ENCODE results near the gene L3MBTL4.
"Not testable (repeated sequence)": the region's sequence is repeated elsewhere in the genome, so short reads cannot be mapped to it uniquely, and the experiment has no call there.

Gene L3MBTL4

GRCh38 chr18:6132751-6133368 lies 281.9 kb downstream of the L3MBTL4 start:
- in situ Hi-C loops (cut with MboI; ENCODE audit: low sequenced_read_pairs): no loop called here

DNA sequence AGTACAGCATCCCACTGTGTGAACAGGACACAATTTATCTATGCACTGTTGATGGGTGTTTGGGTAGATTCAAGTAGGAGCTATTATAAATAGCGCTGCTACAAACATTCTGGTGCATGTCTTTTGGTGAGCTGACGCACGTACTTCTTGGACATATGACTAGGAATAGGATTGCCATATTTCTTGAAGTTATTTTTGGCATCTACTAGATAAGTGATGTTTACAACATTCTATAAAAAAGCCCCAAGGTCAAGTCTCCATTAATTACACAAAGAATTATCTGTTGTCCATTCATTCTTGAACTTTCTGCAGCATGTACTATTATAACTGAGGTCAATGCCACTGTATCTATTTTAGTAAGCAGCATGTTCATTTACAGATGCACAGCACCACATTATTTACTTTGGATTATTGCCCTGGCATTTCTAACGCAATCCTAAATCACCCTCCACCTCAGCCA lies 293.9 kb downstream of the L3MBTL4 start:
- in situ Hi-C loops (cut with MboI; ENCODE audit: low sequenced_read_pairs): no loop called here

- in situ Hi-C loops (cut with MboI; ENCODE audit: low sequenced_read_pairs): no loop called here
These were observed 294.9 kb downstream of the L3MBTL4 start for GRCh38 chr18:6119761-6120160.

DNA sequence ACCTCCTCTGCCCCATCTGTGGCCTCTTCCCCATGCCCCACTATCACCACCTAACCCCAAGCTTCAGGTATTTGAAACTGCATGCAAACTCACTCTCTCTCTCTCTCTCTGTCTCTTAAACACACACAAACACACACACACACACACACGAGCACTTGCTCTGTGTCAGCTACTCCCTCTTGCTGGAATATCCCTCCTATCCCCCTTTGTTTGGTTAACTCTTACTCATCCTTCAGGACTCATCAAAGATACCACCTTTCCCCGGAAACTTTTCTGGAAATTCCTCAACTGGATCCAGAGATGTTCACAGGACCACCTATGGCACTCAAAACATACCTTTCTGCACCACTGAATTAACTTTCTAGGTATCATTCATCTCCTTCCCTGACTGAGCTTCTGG lies 296.6 kb downstream of the L3MBTL4 start:
- in situ Hi-C loops (cut with MboI; ENCODE audit: low sequenced_read_pairs): no loop called here

DNA sequence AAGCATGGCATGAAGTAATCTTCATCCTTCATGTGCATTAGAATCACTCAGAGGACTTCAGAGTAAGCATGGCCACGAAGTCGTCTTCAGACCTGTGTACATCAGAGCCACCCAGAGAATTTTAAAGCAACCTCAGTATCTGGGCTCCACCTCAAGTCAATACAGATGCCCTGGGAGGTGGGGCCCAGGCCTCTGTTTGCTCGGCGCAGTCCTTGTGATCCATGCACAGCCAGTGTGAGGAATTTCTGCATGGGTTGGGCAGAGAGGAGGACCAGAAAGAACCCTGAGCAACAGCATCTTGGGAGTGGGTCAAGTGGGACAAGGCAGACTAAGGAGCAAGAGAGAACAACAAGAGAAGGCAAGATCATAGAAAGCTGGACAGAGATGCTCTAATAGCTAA lies 299.0 kb downstream of the L3MBTL4 start:
- in situ Hi-C loops (cut with MboI; ENCODE audit: low sequenced_read_pairs): no loop called here

DNA sequence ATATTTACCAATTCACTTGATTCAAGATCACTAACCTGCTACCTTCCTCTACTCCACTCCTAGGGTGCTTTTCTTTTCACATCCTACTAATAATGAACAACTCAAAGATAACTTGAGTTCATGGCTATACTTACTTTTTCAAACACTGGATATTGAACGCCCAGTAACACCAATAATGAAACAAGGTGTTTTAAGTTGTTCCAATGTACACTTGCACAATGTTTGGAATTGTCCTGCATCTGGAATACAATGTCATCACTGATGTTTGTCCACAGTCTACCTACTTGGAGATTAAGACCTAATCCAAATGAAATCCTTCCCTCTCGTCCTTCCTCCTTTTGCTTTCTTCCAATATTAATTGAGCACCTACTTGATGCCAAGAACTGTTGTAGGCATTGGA lies 301.1 kb downstream of the L3MBTL4 start:
- in situ Hi-C loops (cut with MboI; ENCODE audit: low sequenced_read_pairs): no loop called here

DNA sequence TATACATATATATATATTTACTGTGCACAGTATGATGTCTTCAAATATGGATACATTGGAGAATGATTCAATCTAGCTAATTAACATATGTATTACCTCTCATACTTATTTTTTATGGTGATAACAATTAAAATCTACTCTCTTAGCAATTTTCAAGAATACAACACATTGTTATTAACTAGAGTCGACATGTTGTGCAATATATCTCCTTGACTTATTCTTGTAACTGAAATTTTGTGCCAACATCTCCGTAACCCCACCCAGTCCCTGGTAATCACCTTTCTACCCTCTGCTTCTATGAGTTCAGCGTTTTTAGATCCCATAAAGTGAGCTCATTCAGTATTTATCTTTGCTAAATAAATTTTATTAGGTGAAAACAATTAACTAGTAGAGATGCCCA lies 303.0 kb downstream of the L3MBTL4 start:
- in situ Hi-C loops (cut with MboI; ENCODE audit: low sequenced_read_pairs): no loop called here

DNA sequence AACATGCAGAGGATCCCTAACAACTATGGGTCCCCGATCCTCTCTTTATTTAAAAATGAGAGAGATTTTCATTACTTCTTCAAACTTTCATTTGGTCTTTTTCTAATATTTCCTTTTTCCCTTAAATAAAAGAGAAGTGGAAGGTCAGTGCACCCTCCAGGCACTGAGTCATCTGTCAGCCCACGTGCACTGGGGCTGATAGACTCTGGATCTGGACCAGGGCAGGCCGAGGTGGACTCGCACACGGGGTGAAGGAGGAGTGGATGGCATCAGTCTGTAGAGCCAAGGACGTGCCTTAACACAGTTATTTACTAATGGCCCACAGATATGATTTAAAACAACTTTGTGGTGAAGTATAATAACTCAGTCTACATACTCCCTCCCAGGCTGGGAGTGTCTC lies 305.0 kb downstream of the L3MBTL4 start:
- in situ Hi-C loops (cut with MboI; ENCODE audit: low sequenced_read_pairs): no loop called here

DNA sequence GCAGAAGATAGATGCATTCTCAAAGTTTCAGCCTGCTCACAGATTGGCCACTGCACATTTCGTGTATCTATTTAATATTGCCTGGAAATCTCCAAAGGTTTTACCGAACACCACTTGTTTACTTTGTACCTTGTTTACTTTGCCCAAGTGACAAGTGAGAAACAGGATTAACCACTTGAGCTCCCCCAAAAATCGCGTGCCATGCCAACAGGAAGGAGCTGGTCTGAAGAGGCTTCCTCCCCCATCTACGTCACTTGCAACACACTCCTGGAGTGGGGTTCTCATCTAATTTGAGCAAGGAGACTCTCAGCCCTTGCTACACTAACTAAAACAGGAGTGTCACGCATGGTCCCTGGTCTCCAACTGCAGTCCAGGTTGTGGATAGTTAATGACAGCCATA lies 306.9 kb downstream of the L3MBTL4 start:
- in situ Hi-C loops (cut with MboI; ENCODE audit: low sequenced_read_pairs): no loop called here

GRCh38 chr18:6106091-6106685 lies 308.5 kb downstream of the L3MBTL4 start:
- in situ Hi-C loops (cut with MboI; ENCODE audit: low sequenced_read_pairs): no loop called here

- in situ Hi-C loops (cut with MboI; ENCODE audit: low sequenced_read_pairs): no loop called here
These were observed 311.0 kb downstream of the L3MBTL4 start for GRCh38 chr18:6103741-6104140.

DNA sequence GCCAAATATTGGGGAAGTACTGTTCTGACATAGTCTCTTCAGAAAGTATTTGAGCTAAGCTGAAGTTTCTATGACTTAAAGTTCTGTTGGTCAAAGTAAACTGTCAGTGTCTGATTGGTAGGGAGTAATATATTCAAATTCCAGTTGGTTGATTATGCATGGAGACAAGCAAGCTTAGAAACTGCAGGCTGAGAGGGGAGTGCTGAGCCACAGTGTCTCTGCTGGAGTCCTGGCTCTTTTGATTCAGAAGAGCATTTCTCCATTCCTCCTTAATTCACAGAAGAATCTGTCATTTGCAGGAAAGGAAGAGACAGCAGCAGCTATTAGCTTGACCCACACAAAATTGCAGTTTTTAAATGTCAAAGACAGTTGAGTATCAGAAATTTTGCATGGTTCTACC lies 318.0 kb downstream of the L3MBTL4 start:
- in situ Hi-C loops (cut with MboI; ENCODE audit: low sequenced_read_pairs): no loop called here

DNA sequence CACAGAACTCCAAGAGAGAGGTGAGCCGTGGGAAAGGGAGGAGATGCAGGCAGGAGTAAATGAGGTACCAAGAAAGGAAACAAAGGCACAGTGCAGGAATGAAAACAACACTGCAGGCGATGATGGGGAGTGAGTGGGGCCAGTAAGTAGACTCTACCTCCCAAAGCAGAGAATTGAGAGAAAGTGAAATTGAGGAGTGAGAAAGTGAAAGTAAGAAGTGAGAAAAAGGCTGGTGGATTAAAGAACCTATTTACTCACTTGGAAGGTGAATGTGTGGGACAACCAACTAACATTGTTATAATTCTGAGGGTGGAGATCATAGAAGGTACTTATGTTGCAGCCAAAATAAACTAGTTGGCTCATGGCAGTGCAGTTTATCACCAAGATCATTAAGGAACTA lies 326.3 kb downstream of the L3MBTL4 start:
- in situ Hi-C loops (cut with MboI; ENCODE audit: low sequenced_read_pairs): no loop called here

- in situ Hi-C loops (cut with MboI; ENCODE audit: low sequenced_read_pairs): no loop called here
These were observed 328.0 kb downstream of the L3MBTL4 start for GRCh38 chr18:6086731-6087130.

GRCh38 chr18:6079406-6079805 lies 335.3 kb downstream of the L3MBTL4 start:
- in situ Hi-C loops (cut with MboI; ENCODE audit: low sequenced_read_pairs): no loop called here

DNA sequence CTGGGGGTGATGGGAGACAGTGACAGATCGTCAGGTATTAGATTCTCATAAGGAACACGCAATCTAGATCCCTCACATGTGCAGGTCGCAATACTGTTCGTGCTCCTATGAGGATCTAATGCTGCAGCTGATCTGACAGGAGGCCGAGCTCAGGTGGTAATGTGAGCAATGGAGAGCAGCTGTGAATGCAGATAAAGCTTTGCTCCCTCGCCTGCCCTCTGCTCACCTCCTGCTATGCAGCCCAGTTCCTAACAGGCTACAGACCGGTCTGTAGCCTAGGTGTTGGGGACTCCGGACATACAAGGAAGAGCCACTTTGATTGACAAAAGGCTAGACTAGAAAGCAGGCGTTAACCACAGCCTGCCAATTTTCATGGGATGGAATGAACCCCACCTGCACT lies 335.8 kb downstream of the L3MBTL4 start:
- in situ Hi-C loops (cut with MboI; ENCODE audit: low sequenced_read_pairs): no loop called here

DNA sequence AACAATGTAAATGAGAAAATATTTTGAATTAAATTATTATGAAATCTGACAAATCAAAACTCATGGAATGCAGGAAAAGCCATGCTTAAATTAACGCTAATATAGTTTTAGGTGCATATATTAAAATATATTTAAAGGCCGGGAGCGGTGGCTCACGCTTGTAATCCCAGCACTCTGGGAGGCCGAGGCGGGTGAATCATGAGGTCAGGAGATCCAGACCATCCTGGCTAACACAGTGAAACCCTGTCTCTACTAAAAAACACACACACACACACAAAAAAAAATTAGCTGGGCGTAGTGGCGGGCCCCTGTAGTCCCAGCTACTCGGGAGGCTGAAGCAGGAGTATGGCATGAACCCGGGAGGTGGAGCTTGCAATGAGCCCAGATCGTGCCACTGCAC lies 342.3 kb downstream of the L3MBTL4 start:
- in situ Hi-C loops (cut with MboI; ENCODE audit: low sequenced_read_pairs): not testable (repeated sequence)

DNA sequence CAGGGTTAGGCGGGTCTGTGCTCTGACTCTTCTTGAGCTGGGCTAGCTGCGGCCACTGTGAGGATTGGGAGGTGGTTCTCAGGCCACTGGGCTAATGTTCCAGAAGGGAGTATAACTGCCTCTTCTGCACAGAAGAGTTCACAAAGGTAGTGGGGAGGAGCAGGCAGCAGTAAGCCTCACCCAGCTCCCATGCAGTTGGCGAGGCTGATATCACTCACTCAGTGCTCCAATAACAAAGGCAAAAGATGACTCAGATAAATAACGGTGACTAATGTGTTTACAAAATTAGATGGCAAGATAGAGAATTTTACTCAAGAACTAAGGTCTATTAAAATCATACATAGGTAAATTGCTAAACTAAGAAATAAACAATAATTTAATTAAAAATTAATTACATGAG lies 345.2 kb downstream of the L3MBTL4 start:
- in situ Hi-C loops (cut with MboI; ENCODE audit: low sequenced_read_pairs): no loop called here

DNA sequence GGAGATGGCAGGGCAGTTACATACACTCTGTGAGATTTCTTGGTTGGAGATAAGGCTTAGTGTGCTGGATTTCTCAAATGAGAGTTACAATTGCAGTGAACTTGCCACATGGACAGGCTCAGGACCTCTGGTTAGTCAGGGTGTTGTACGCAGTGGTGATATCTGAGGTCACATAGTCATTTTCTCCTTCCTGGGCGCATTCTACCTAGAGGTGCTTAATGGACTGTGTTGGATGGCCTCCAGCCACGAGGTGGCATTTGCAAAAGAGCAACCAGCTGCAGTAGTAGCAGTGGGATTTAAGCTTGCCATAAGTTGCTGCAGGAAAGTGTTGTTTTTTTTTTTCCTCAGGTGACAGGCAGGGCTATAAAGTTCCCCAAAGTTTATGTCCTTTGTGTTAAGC lies 345.6 kb downstream of the L3MBTL4 start:
- in situ Hi-C loops (cut with MboI; ENCODE audit: low sequenced_read_pairs): no loop called here

DNA sequence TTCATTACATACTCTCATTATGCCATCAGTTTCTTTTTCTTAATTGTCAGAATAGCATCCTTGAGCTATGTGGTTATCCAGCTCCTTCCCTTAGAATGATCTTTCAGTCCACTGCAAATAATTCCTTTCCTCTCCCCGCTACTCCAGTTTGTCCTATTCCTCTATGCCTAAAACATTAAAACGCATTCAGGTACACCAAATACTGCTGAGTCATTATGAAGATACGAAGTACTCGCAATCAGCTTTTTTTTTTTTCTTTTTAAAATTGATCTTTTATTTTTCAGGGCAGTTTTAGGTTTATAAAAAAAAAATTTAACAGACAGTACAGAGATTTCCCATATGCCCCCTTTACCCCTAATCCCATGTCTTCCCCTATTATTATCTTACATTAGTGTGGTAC lies 354.6 kb downstream of the L3MBTL4 start:
- in situ Hi-C loops (cut with MboI; ENCODE audit: low sequenced_read_pairs): no loop called here

GRCh38 chr18:6059551-6059950 lies 355.2 kb downstream of the L3MBTL4 start:
- in situ Hi-C loops (cut with MboI; ENCODE audit: low sequenced_read_pairs): no loop called here

DNA sequence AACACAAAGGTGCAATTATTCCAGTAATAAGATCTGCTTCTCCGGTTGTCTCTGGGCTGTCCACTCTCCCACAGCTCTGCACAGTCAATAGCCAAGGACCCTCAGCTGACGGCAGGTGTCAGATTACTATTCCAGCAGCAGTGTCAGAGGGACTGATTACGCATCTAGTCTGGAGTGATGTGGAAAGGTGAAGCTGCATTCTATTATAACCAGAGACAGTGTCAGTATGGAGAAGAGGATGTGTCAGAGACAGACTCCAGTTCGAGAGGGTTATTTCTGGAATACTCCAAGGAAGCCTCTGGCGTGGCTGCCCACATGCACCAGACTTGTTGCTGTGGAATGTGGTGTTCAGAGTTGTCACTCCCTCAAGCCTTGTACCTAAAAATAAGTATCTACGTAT lies 355.8 kb downstream of the L3MBTL4 start:
- in situ Hi-C loops (cut with MboI; ENCODE audit: low sequenced_read_pairs): no loop called here

GRCh38 chr18:6057604-6058003 lies 357.1 kb downstream of the L3MBTL4 start:
- in situ Hi-C loops (cut with MboI; ENCODE audit: low sequenced_read_pairs): no loop called here

All from HL-60/S4 treated with phorbol 12-myristate 13-acetate at 8.2 ng/mL for 4 days and 3 days (cell line).